NCI-H1092 treated with DMSO at 0.1 percent for 48 hours (cell line): ENCODE measurements around the gene KCNB1.

Experiments used
- DNase-seq: peaks from one replicate; lab custom pipeline; 2025; lab: John Stamatoyannopoulos, UW

Gene KCNB1

GRCh38 chr20:49388744-49389143 is 93.7 kb downstream of the KCNB1 start:
- no peak for DNase-seq

- DNase-seq: no peak
These were observed 94.9 kb downstream of the KCNB1 start for GRCh38 chr20:49387581-49387939.

GRCh38 chr20:49386848-49387580 is 95.5 kb downstream of the KCNB1 start:
- peak; percentile 82 for DNase-seq

- peak; percentile 25 for DNase-seq
These were observed 97.0 kb downstream of the KCNB1 start for GRCh38 chr20:49385465-49385864.

- peak; percentile 75 for DNase-seq
These were observed 97.7 kb downstream of the KCNB1 start for GRCh38 chr20:49384437-49385434.

- peak; percentile 85 for DNase-seq
These were observed 100.6 kb downstream of the KCNB1 start for GRCh38 chr20:49381558-49382493.

GRCh38 chr20:49380337-49380780 is 102.1 kb downstream of the KCNB1 start:
- DNase-seq: no peak

- DNase-seq: no peak
These were observed 103.1 kb downstream of the KCNB1 start for GRCh38 chr20:49379338-49379737.

GRCh38 chr20:49377326-49377725 is 105.1 kb downstream of the KCNB1 start:
- DNase-seq: no peak

- no peak for DNase-seq
These were observed 107.3 kb downstream of the KCNB1 start for GRCh38 chr20:49375170-49375569.

- no peak for DNase-seq
These were observed 110.3 kb downstream of the KCNB1 start for GRCh38 chr20:49372095-49372734.

GRCh38 chr20:49368596-49368995 is 113.9 kb downstream of the KCNB1 start:
- DNase-seq: no peak

GRCh38 chr20:49367113-49367512 is 115.4 kb downstream of the KCNB1 start:
- peak; percentile 41 for DNase-seq

- DNase-seq: peak; percentile 41
These were observed 115.8 kb downstream of the KCNB1 start for GRCh38 chr20:49366687-49367086.

GRCh38 chr20:49361862-49362660 is 120.4 kb downstream of the KCNB1 start:
- DNase-seq: no peak

GRCh38 chr20:49360242-49360968 is 122.1 kb downstream of the KCNB1 start:
- DNase-seq: no peak

- no peak for DNase-seq
These were observed 125.8 kb downstream of the KCNB1 start for GRCh38 chr20:49356676-49357075.

- no peak for DNase-seq
These were observed 127.8 kb downstream of the KCNB1 start for GRCh38 chr20:49354673-49355072.

- DNase-seq: no peak
These were observed 129.1 kb downstream of the KCNB1 start for GRCh38 chr20:49353348-49353747.

- DNase-seq: no peak
These were observed 129.7 kb downstream of the KCNB1 start for GRCh38 chr20:49352751-49353150.
